ENCODE results near the gene EIF4E.

The EIF4E gene

DNA sequence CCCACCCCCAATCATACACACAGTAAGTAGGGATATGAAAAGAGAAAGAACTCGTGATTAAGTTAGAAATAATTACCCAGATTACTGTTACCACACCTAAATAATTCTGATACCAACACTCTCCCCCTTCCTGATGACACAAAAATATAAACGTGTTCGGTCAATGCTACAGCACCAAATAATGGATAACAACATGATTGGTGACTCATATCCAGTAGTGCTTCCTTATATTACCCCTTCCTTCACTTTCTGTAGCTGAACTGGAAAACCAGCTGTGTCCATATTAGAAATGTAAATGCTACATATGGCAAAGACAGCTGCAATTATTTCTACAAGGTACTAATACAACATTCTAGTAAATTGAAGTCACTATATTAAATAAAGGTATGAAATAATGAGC is 20.8 kb downstream of the EIF4E start:
- TF ChIP-seq, protein P1, sequence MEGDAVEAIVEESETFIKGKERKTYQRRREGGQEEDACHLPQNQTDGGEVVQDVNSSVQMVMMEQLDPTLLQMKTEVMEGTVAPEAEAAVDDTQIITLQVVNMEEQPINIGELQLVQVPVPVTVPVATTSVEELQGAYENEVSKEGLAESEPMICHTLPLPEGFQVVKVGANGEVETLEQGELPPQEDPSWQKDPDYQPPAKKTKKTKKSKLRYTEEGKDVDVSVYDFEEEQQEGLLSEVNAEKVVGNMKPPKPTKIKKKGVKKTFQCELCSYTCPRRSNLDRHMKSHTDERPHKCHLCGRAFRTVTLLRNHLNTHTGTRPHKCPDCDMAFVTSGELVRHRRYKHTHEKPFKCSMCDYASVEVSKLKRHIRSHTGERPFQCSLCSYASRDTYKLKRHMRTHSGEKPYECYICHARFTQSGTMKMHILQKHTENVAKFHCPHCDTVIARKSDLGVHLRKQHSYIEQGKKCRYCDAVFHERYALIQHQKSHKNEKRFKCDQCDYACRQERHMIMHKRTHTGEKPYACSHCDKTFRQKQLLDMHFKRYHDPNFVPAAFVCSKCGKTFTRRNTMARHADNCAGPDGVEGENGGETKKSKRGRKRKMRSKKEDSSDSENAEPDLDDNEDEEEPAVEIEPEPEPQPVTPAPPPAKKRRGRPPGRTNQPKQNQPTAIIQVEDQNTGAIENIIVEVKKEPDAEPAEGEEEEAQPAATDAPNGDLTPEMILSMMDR (IDR thresholded peaks at IDR 0.05; ENCODE audit: low read depth, low read length): no peak
- TF ChIP-seq, protein P2, sequence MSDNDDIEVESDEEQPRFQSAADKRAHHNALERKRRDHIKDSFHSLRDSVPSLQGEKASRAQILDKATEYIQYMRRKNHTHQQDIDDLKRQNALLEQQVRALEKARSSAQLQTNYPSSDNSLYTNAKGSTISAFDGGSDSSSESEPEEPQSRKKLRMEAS (IDR thresholded peaks at IDR 0.05; ENCODE audit: low read depth, low read length): no peak
- DNase-seq (ENCODE audit: low read depth): no peak

GRCh38 chr4:98905839-98906238 is 23.1 kb downstream of the EIF4E start:
- H3K4me3 ChIP-seq (ENCODE audit: low read depth, low read length): no peak overlapping the region
- TF ChIP-seq, protein P1 (IDR thresholded peaks at IDR 0.05; ENCODE audit: low read depth, low read length): no peak
- TF ChIP-seq POLR2A (IDR thresholded peaks at IDR 0.05; ENCODE audit: extremely low read depth, insufficient read length) (no peak), MYC (IDR thresholded peaks at IDR 0.05; ENCODE audit: low read depth, low read length) (no peak)
- TF ChIP-seq, protein P2 (IDR thresholded peaks at IDR 0.05; ENCODE audit: low read depth, low read length): no peak
- DNase-seq (ENCODE audit: low read depth): no peak

More for the DNA sequence above, 20.8 kb downstream of the EIF4E start:
- H3K4me3 ChIP-seq (ENCODE audit: low read depth, low read length): no peak overlapping the region

DNA sequence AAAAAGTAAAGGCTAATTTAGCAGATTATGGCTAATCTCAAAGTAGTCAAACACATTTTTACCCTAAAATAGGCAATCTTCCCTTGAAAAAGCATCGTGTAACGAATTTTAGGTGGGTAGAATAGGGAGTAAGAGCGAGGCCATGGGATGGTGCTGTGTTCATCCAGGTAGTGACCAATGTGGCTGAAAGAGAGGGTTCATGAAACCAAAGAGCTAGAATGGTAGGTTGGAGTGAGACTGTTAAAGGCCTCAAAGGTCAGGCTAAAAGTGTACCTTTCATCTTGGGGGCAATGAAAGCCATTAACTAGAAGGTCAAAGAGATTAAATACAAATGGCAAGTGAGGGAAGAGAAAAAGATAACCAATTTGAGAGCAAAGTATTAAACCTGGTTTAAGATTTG is 23.6 kb downstream of the EIF4E start:
- DNase-seq (ENCODE audit: low read depth): no peak
- TF ChIP-seq POLR2A (IDR thresholded peaks at IDR 0.05; ENCODE audit: extremely low read depth, insufficient read length) (no peak), MYC (IDR thresholded peaks at IDR 0.05; ENCODE audit: low read depth, low read length) (no peak)
- TF ChIP-seq, protein P1 (IDR thresholded peaks at IDR 0.05; ENCODE audit: low read depth, low read length): no peak
- TF ChIP-seq, protein P2 (IDR thresholded peaks at IDR 0.05; ENCODE audit: low read depth, low read length): no peak
- no peak overlapping the region for H3K4me3 ChIP-seq (ENCODE audit: low read depth, low read length)

DNA sequence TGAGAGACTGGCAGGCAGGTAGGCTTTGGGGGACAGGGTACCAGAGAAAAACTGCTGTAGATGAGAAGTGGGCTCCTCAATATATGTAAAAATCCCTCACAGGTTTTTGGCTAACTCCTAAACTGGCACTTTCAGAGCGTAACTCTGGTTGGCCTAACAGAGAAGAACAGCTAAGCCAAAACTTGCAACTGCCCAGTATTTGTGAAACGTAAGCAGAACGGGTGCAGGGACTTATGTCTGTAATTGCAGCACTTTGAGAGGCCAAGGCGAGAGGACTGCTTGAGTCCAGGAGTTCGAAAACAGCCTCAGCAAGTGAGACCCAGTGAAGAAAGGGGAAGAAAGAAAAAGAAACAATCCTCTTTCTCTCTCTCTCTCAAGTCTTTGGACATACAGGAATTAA is 25.0 kb downstream of the EIF4E start:
- H3K4me3 ChIP-seq (ENCODE audit: low read depth, low read length): no peak overlapping the region
- no peak for DNase-seq (ENCODE audit: low read depth)
- TF ChIP-seq, protein P1 (IDR thresholded peaks at IDR 0.05; ENCODE audit: low read depth, low read length): no peak
- TF ChIP-seq, protein P2 (IDR thresholded peaks at IDR 0.05; ENCODE audit: low read depth, low read length): no peak
- no peak for TF ChIP-seq MYC (IDR thresholded peaks at IDR 0.05; ENCODE audit: low read depth, low read length)
- TF ChIP-seq POLR2A (IDR thresholded peaks at IDR 0.05; ENCODE audit: extremely low read depth, insufficient read length): no peak

DNA sequence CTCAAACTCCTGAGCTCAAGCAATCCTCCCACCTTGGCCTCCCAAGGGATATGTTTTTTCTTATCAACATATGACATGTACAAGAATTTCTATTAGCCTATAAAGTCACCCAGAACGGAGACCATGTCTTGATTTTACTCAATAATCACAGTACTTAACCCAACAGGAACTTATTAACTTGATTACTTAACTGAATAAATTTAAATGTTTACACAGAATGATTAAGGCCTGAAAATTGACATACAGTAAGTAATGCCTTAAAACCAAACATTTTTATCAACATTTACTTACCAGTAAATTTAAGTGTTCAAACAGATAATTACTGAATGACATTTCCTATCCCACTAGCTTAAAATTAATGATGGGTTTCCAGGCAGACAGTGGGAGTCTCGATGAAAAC is 25.4 kb downstream of the EIF4E start:
- no peak for DNase-seq (ENCODE audit: low read depth)
- H3K4me3 ChIP-seq (ENCODE audit: low read depth, low read length): no peak overlapping the region
- TF ChIP-seq, protein P2 (IDR thresholded peaks at IDR 0.05; ENCODE audit: low read depth, low read length): no peak
- TF ChIP-seq, protein P1 (IDR thresholded peaks at IDR 0.05; ENCODE audit: low read depth, low read length): no peak
- TF ChIP-seq POLR2A (IDR thresholded peaks at IDR 0.05; ENCODE audit: extremely low read depth, insufficient read length) (no peak), MYC (IDR thresholded peaks at IDR 0.05; ENCODE audit: low read depth, low read length) (no peak)

- TF ChIP-seq, protein P1 (IDR thresholded peaks at IDR 0.05; ENCODE audit: low read depth, low read length): no peak
- TF ChIP-seq POLR2A (IDR thresholded peaks at IDR 0.05; ENCODE audit: extremely low read depth, insufficient read length) (no peak), MYC (IDR thresholded peaks at IDR 0.05; ENCODE audit: low read depth, low read length) (no peak)
- TF ChIP-seq, protein P2 (IDR thresholded peaks at IDR 0.05; ENCODE audit: low read depth, low read length): no peak
Observed at GRCh38 chr4:98899277-98899676, 29.7 kb downstream of the EIF4E start.

More at GRCh38 chr4:98899277-98899676, 29.7 kb downstream of the EIF4E start:
- H3K4me3 ChIP-seq (ENCODE audit: low read depth, low read length): no peak overlapping the region
- no peak for DNase-seq (ENCODE audit: low read depth)
